ENCODE data around the gene SLC16A7. TPM values are rescaled to one million over a fixed set of nuclear protein-coding genes. Genes with fewer than 3 reads are reported as not detected.

SLC16A7 gene
- total RNA-seq, 1 donor from 2014 or later: 10.0 TPM

DNA sequence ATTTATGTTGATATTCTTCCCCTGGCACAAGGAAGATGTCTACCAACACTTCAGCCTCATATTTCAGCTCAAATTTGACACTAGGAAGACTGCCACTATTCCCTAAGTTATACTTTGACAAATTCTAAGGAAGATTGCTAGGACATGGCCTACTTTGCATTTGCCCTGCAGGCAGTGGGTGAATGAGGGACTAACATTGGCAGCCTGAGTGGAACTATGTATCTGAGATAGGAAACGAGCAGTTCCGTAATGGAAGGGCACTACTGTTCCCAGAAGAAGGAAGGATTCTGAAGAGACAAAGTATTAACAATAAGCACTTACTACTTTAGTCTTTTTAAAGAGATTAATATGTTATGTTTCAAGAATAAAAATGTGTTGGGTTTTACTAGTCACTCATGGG lies 115.1 kb downstream of the SLC16A7 start:
- TF ChIP-seq, protein P1, sequence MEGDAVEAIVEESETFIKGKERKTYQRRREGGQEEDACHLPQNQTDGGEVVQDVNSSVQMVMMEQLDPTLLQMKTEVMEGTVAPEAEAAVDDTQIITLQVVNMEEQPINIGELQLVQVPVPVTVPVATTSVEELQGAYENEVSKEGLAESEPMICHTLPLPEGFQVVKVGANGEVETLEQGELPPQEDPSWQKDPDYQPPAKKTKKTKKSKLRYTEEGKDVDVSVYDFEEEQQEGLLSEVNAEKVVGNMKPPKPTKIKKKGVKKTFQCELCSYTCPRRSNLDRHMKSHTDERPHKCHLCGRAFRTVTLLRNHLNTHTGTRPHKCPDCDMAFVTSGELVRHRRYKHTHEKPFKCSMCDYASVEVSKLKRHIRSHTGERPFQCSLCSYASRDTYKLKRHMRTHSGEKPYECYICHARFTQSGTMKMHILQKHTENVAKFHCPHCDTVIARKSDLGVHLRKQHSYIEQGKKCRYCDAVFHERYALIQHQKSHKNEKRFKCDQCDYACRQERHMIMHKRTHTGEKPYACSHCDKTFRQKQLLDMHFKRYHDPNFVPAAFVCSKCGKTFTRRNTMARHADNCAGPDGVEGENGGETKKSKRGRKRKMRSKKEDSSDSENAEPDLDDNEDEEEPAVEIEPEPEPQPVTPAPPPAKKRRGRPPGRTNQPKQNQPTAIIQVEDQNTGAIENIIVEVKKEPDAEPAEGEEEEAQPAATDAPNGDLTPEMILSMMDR (IDR thresholded peaks at IDR 0.05; ENCODE audit: insufficient read depth, low read length, severe bottlenecking): no peak
- H3K36me3 ChIP-seq (ENCODE audit: control insufficient read depth, insufficient read depth, low read length): no peaks in the 10 kb centered on the region
- DNase-seq (ENCODE audit: low read depth) (no peak), FAIRE-seq (no peak)
- H3K27me3 ChIP-seq (ENCODE audit: control insufficient read depth, insufficient read depth, low read length): no peaks in the 10 kb centered on the region
- no peak overlapping the region for H3K4me3 ChIP-seq (ENCODE audit: low read depth, low read length)

DNA sequence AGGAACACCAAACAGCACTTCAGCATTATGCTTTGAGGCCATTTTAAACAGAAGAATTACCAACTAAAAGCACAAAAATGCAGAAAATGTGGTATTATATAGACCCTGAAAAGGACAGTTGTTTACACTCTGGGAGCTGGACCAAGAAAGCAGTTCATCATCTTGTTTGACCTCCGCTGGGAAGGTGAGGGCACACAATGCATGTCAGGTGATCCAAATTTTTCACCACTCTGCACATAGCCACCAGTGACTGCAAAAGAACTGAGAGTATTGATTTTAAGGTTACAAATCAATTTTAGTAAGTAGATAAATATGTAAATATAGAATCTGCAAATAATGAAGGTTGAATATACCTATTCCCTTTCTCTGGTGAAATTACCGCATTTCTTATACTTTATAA lies 119.6 kb downstream of the SLC16A7 start:
- DNase-seq (ENCODE audit: low read depth) (no peak), FAIRE-seq (no peak)
- Histone ChIP-seq H3K4me3 (ENCODE audit: low read depth, low read length) (no peak overlapping the region), H3K36me3 (ENCODE audit: control insufficient read depth, insufficient read depth, low read length) (no peaks in the 10 kb centered on the region), H3K27me3 (ENCODE audit: control insufficient read depth, insufficient read depth, low read length) (no peaks in the 10 kb centered on the region)
- TF ChIP-seq, protein P1 (IDR thresholded peaks at IDR 0.05; ENCODE audit: insufficient read depth, low read length, severe bottlenecking): no peak

DNA sequence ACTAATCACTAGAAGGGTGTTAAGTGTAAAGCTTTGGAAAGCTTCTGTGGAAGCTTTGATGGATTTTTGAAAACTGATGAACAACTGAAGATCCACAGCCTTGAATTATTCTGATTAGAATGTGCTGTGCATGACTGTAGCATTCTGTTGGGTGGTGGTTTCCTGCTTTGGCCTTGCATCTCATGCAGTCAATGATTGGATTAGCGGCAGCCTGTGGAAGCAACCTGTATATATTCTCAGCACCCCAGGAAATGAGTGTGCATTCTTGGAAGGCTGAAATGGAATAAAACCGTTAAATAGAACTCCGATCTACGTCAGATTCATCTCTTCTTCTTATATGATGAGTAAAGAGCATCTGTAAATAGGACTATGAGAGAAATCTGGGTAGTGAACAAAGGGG lies 120.2 kb downstream of the SLC16A7 start:
- no peaks in the 10 kb centered on the region for H3K36me3 ChIP-seq (ENCODE audit: control insufficient read depth, insufficient read depth, low read length)
- no peak overlapping the region for H3K4me3 ChIP-seq (ENCODE audit: low read depth, low read length)
- DNase-seq (ENCODE audit: low read depth) (no peak), FAIRE-seq (no peak)
- no peaks in the 10 kb centered on the region for H3K27me3 ChIP-seq (ENCODE audit: control insufficient read depth, insufficient read depth, low read length)
- TF ChIP-seq, protein P1 (IDR thresholded peaks at IDR 0.05; ENCODE audit: insufficient read depth, low read length, severe bottlenecking): no peak

DNA sequence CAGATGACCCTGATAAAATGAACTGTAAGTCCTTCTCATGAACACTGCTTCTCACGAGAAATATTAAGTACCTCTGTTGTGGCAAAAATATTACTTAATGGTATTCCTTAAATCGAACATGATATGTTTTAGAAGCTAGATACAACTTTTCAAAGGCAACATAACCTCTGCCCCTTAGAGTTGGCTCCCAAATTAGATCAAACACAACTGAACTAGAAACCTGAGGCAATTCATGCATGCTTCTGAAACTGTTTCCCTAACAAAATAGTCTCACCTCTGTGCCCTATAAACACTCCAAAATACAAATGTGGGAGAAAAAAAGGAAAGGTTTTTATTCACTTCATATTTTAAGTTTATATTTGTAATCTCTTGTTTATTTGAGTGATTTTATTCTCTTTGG lies 121.6 kb downstream of the SLC16A7 start:
- Histone ChIP-seq H3K36me3 (ENCODE audit: control insufficient read depth, insufficient read depth, low read length) (no peaks in the 10 kb centered on the region), H3K27me3 (ENCODE audit: control insufficient read depth, insufficient read depth, low read length) (no peaks in the 10 kb centered on the region), H3K4me3 (ENCODE audit: low read depth, low read length) (no peak overlapping the region)
- TF ChIP-seq, protein P1 (IDR thresholded peaks at IDR 0.05; ENCODE audit: insufficient read depth, low read length, severe bottlenecking): no peak
- FAIRE-seq (no peak), DNase-seq (ENCODE audit: low read depth) (no peak)

DNA sequence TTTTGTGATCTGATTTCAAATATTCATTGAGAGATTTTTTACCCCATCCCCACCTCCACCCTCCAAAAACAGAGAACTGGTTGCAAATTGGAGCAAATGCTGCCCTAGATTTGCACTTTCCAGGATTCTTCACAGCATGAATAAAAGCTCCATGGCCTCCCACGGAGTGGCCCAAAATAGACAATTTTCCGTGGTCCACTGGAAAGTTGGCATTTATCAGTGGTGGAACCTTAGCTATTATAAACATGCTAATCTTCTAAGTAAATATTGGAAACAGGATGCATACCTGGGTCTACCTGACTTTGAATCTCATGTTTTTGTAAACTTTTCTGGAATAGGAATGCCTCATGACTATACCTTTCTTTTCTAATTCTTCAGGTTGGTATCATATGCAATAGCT lies 123.9 kb downstream of the SLC16A7 start:
- no peak for DNase-seq (ENCODE audit: low read depth)
- no peak overlapping the region for H3K4me3 ChIP-seq (ENCODE audit: low read depth, low read length)
- no peaks in the 10 kb centered on the region for H3K27me3 ChIP-seq (ENCODE audit: control insufficient read depth, insufficient read depth, low read length)
- FAIRE-seq: no peak
- H3K36me3 ChIP-seq (ENCODE audit: control insufficient read depth, insufficient read depth, low read length): no peaks in the 10 kb centered on the region
- TF ChIP-seq, protein P1 (IDR thresholded peaks at IDR 0.05; ENCODE audit: insufficient read depth, low read length, severe bottlenecking): no peak

DNA sequence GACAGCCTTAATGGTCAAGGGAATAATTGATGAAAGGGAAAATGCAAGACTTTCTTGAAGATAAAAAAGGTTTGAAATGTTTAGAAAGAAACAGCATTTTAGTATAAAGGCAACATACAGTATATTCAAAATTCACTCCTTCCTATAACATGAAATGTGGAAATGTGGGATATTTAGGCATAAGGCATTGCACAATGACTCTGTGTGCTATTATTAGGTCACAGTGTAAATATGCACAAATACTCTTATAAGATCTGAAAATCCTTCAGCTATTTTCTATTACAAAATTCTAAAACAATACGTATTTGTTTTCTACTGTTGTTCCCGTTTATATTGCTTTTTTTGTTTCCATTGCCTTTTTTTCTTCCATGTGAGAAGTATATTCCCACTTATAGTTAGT lies 127.7 kb downstream of the SLC16A7 start:
- Histone ChIP-seq H3K27me3 (ENCODE audit: control insufficient read depth, insufficient read depth, low read length) (no peaks in the 10 kb centered on the region), H3K36me3 (ENCODE audit: control insufficient read depth, insufficient read depth, low read length) (no peaks in the 10 kb centered on the region), H3K4me3 (ENCODE audit: low read depth, low read length) (no peak overlapping the region)
- TF ChIP-seq, protein P1 (IDR thresholded peaks at IDR 0.05; ENCODE audit: insufficient read depth, low read length, severe bottlenecking): no peak
- FAIRE-seq (no peak), DNase-seq (ENCODE audit: low read depth) (peak; percentile 53)

Measured in bronchial epithelial cell (primary cell).